ENCODE data around the gene MISFA.
"Not testable (repeated sequence)": the region's sequence is repeated elsewhere in the genome, so short reads cannot be mapped to it uniquely, and the experiment has no call there.

MISFA gene

DNA sequence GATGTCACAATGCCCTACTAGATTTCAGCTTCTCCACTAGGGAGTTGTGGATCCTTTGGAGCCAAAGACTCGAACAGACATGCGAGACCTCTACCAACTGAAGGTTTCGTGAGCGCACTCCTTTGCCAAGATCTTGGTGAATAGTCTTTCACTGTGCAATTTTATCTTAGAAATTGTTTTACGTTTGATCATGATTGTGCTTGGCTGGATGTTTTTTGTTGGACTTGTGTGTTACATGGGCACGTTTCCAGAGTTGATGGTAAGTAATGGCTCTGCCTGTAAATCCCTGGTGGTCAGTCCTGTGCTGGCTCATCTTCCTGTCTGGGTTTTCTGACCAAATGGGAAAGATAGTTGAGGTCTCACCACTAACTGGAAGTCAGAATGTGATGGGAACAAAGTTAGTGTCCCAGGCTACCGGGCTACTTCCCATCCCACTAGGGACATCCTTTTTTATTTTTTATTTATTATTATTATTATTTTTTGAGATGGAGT lies at the start of gene MISFA:
MISFA (plus strand) TSS at position 51 of the 492 bp plus-strand sequence; CDS start at position 191, 140 bp downstream.
- DNase-seq: no peak

DNA sequence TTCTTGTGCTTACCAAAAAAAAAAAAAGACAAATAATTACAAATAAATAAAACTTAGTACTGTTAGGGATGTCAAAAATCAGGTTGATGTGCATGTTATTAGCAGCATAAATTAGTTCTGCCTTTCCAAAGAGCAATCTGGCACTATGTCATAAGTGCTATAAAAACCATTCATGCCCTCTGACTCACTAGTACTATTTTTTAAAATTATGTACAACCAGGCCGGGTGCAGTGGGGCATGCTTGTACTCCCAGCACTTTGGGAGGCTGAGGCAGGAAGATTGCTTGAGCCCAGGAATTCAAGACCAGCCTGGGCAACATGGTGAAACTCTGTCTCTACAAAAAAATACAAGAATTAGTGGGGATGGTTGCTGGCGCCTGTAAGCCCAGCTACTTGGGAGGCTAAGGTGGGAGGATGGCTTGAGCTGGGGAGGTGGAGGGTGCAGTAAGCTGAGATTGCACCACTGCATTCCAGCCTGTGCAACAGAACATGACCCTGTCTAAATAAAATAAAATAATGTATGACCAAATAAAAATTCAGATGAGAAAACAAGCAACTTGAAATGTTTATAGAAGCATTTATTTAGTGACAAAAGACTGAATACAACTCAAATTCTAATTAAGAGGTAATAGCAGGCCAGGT lies 36.4 kb upstream of the MISFA start:
- no peak for DNase-seq

DNA sequence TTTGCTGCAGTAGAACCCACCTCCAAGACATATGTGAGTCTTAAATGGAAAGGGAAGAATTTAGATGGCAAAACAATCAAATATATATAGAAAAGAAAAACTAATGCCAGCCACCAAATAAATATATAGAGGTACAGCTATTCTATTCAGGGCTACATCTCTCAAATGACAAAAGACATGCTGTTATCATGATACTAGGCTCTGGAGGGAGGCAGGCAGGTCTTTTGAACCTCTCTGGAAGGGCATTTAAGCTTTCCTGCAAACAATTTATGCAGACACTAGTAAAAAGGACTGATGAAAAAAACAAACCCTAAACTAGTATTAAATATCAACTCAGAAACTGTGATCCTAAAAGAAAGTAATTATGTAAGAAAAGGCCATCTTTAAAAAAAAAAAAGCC lies 35.4 kb upstream of the MISFA start:
- DNase-seq: no peak

- no peak for DNase-seq
These were observed 33.2 kb upstream of the MISFA start for GRCh38 chr11:18566406-18566805.

GRCh38 chr11:18567081-18567480 lies 32.5 kb upstream of the MISFA start:
- DNase-seq: no peak

DNA sequence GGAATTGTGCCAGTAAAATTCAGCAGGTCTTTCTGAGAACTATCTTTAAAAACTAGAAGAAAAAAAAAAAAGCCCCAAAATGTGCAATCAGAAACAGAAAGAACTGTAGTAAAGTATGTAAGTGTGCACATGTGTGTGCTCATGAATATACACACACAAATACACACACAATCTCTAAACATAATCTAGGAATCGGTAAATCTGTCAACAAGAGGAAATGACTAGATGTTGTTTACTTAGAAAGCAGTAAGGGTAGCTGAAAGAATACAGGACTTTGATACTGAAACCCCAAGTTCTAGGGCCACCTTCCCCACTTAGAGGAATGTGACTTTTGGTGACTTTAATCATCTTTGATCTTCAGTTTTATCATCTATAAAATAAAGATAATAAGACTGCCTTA lies 24.2 kb upstream of the MISFA start:
- no peak for DNase-seq

GRCh38 chr11:18578975-18579598 lies 20.5 kb upstream of the MISFA start:
- DNase-seq: no peak

DNA sequence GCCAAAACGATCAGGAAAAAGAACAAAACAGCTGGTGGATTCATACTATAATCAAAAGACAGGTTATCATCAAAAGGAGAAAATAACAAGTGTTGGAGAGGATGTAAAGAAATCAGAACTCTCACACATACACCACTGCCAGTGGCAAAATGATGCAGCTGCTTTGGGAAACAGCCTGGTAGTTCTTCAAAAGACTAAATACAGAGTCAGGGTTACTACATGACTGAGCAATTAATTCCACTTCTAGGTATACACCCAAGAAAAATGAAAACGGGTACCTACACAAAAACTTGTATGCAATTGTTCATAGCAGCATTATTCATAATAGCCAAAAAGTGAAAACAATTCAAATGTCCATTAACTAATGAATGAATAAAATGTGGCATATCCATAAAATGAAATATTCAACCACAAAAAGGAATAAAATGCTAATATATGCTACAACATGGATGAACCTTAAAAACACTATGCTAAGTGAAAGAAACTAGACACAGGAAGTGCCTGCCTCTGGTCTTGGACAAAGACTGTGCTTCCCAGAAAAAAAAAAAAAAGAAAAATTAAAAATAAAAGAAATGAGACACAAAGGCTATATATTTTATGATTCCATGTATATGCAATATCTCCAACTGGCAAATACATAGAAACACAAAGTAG lies 19.3 kb upstream of the MISFA start:
- no peak for DNase-seq

DNA sequence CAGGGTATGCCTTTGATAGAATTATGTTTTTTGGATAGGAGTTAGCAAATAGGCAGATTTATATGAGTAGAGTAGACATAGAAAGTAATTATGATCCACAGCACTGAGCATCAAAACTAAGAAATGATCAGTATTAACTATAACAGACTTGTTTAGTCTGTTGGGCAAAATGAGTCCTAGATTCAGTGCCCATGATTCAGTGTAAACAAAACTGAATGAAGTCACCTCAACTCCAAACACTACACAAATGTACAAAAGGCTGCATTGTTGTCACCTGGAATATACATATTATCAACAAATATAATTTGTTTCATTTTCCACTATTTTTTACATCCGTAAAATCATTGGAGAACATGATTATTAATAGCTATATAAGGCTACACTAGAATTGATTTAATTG lies 17.8 kb upstream of the MISFA start:
- no peak for DNase-seq

DNA sequence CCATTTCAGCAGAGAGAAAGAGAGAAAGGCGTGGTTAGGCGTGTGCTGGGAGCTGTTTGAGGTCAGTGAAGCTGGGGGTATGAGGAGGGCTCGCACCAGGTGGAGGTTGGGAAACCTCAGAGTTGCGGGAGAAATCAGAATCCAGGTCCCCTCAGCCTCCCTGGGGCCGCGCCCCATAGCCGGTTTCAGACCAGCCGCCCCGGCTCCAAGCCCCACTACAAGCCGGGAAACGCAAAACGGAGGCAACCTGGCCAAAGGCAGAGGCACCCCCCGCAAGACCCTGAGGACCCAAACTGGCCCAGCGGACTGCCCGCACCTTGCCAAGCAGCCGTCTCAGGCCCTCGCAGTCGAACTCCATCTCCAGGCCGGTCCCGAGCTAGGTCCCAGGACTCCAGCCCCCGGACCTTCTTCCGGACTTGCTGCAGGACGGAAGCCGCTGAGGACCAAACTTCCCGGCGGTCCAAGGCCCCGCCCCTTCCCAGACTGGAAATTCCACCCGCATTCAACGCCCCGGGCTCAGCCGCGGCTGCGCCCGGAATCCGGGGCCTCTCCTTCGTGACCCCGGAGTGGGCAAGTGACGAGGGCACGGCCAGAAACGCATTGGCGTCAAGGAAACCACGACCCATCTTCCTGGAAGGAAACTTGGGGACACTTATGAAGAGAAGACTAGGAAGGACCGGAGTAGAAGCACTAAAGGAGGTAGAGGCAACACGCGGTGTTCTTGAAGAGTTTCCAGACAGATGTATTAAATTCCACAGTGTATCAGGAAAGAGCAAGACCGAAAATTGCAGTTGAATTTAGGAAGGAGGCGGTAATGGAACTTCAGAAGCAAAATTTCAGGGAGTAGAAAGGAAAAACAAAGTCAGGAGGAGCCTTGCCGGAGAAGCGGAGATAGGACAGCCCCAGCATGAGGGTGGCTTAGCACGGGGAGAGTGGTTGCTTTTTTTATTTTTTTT lies 11.0 kb upstream of the MISFA start, which contains the start of gene UEVLD:
UEVLD (minus strand) TSS at position 438 of the 956 bp plus-strand sequence; CDS start at position 358, 80 bp downstream.
- peak; percentile 7 to 52 (median 29) for DNase-seq

GRCh38 chr11:18590571-18590970 lies 9.0 kb upstream of the MISFA start:
- no peak for DNase-seq

DNA sequence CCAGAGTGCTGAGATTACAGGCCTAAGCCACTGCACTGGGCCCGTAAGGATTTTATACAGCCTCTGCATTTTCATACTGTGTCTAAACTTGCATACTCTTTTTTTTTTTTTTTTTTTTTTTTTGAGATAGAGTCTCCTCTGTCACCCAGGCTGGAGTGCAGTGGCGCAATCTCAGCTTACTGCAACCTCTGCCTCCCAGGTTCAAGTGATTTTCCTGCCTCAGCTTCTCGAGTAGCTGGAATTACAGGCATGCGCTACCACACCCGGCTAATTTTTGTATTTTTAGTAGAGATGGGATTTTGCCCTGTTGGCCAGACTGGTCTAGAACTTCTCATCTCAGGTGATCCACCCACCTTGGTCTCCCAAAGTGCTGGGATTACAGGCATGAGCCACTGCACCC lies 5.5 kb upstream of the MISFA start:
- not testable (repeated sequence) for DNase-seq

GRCh38 chr11:18594999-18595749 lies 4.4 kb upstream of the MISFA start:
- no peak for DNase-seq

- DNase-seq: no peak
These were observed 1.5 kb downstream of the MISFA start for GRCh38 chr11:18600915-18601569.

DNA sequence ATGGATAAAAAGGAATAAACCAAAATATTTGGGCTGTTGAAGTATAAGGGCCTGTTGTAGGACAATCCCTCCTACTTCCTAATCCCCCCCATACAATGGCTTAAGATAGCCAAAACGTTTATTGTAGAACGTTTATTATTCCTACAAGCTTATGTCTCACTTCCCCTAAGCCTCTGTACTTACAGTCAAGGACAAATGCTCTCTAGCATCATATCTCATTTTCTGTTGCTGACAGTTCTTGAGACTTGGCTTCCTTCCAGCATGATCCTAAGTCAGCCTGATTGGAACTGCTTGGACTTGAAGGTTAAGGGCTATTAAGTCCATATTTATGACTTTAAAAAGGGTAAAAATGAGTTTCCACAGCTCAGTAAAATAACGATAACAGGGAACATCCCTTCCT lies 8.8 kb downstream of the MISFA start:
- no peak for DNase-seq

DNA sequence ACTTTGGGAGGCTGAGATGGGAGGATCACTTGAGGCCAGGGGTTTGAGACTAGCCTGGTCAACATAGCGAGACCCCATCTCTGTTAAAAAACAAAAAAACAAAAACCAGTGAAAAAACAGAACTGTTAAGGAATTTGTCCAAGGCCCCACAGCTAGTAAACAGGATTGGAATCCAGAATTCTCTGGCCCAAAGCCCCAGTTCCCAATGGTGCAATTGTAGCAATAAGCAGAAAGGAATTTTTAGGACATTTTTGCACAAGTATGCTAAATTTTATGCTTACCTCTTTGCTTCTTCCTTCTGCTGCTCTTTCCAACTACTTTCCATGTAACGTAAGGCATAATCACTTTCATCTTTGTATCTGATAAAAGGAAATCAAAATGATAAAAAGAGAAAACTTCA lies 11.6 kb downstream of the MISFA start:
- no peak for DNase-seq

- no peak for DNase-seq
These were observed 12.8 kb downstream of the MISFA start for GRCh38 chr11:18612394-18612793.

GRCh38 chr11:18614667-18615066 lies 15.1 kb downstream of the MISFA start:
- no peak for DNase-seq

GRCh38 chr11:18615628-18616392 lies 16.2 kb downstream of the MISFA start:
- no peak for DNase-seq

DNA sequence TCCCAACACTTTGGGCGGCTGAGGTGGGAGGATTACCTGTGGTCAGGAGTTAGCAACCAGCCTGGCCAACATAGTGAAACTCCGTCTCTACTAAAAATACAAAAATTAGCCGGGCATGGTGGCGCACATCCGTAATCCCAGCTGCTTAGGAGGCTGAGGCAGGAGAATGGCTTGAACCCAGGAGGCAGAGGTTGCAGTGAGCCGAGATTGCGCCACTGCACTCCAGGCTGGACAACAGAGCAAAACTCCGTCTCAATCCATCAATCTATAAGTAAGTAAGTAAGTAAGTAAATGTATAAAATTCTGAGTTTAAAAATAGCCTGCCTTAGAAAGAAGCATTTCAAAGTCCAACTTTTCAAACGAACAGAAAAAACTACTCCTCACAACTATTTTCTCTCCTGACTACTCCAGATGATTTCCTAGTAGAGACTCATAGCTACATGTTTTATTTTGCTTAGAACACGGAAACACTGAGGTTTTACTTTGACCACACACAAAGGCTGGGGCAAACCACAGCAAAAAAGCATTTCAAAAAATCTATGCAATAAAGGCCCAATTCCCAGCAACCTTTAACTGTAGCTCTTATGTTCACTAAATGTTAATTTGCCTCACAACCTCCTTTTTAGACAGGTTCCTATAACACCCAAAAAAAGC lies 18.2 kb downstream of the MISFA start:
- peak in 5 of 6 experiments; percentile 1 to 70 (median 61) for DNase-seq

Data from stimulated activated naive CD4-positive, alpha-beta T cell (primary cell).